ENCODE results near the gene ENGASE.

DNA sequence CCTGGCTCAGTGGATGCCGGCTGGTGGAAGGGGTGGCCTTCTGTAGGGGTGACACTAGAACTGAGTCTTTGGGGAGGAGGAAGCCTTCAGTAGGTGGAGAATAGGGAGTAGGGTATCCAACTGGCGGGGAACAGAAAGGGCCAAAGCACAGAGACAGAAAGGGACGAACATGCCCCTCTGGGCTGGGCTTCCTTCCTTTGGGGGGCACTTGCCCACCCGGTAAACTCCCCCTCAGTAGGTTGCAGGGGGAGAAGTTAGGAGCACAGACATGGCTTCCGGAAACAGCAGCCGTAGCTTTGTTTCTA, 774 bp downstream of the ENGASE start:
- no peak for TF ChIP-seq SUZ12 (IDR thresholded peaks at IDR 0.05)
- TF ChIP-seq PKNOX1 (IDR thresholded peaks at IDR 0.05) = no peak
